Measurements from ENCODE around the gene FGF8.
A peak's percentile ranks its signal among the peaks of the same experiment; 100 is the strongest.

FGF8 gene

GRCh38 chr10:101781984-101782810 lies 6.3 kb upstream of the FGF8 start:
- DNase-seq (ENCODE audit: low read depth, low spot score), result no peak

- DNase-seq (ENCODE audit: low read depth, low spot score), result no peak
Measured at GRCh38 chr10:101781655-101781983, 5.7 kb upstream of the FGF8 start.

GRCh38 chr10:101780818-101781654 lies 5.1 kb upstream of the FGF8 start:
- no peak for DNase-seq (ENCODE audit: low read depth, low spot score)

- DNase-seq (ENCODE audit: low read depth, low spot score), result no peak
Measured at GRCh38 chr10:101780187-101780817, 4.4 kb upstream of the FGF8 start.

- DNase-seq (ENCODE audit: low read depth, low spot score), result no peak
Measured at GRCh38 chr10:101779544-101780186, 3.8 kb upstream of the FGF8 start.

- peak; percentile 73 for DNase-seq (ENCODE audit: low read depth, low spot score)
Measured at GRCh38 chr10:101778781-101779543, 3.0 kb upstream of the FGF8 start.

- DNase-seq (ENCODE audit: low read depth, low spot score), result no peak
Measured at GRCh38 chr10:101778151-101778780, 2.4 kb upstream of the FGF8 start.

- no peak for DNase-seq (ENCODE audit: low read depth, low spot score)
Measured at GRCh38 chr10:101777619-101778145, 1.8 kb upstream of the FGF8 start.

GRCh38 chr10:101776161-101776817 lies 375 bp upstream of the FGF8 start:
- DNase-seq (ENCODE audit: low read depth, low spot score), result no peak

- no peak for DNase-seq (ENCODE audit: low read depth, low spot score)
Measured at GRCh38 chr10:101774589-101775272, 1.2 kb downstream of the FGF8 start.

- DNase-seq (ENCODE audit: low read depth, low spot score), result no peak
Measured at GRCh38 chr10:101773923-101774588, 1.9 kb downstream of the FGF8 start.

- DNase-seq (ENCODE audit: low read depth, low spot score), result no peak
Measured at GRCh38 chr10:101772895-101773761, 2.8 kb downstream of the FGF8 start.

GRCh38 chr10:101772017-101772894 lies 3.7 kb downstream of the FGF8 start:
- no peak for DNase-seq (ENCODE audit: low read depth, low spot score)

- no peak for DNase-seq (ENCODE audit: low read depth, low spot score)
Measured at GRCh38 chr10:101771380-101771779, 4.5 kb downstream of the FGF8 start.

GRCh38 chr10:101770331-101771215 lies 5.3 kb downstream of the FGF8 start:
- no peak for DNase-seq (ENCODE audit: low read depth, low spot score)

All from iPS DF 19.7 (cell line).